Fibroblast of mammary gland (primary cell): ENCODE results near the gene ENKUR.

ENCODE experiments used
- DNase-seq: peaks from one replicate; pipeline ENCODE4 v3.0.0-alpha.2; 2010; ENCODE audit warnings: low read depth
- H3K4me3 ChIP-seq: 2 replicates; pipeline ENCODE4 v1.5.1; 2011; ENCODE audit warnings: low read depth, mild to moderate bottlenecking, low read length, moderate library complexity; ENCODE audit not compliant: control insufficient read depth
- TF ChIP-seq, protein P1 (sequence below): conservative IDR thresholded peaks from 2 replicates; pipeline ENCODE4 v1.5.1; 2011; ENCODE audit warnings: low read depth, low read length, inconsistent platforms; ENCODE audit not compliant: control insufficient read depth, insufficient read depth

ENKUR gene

DNA sequence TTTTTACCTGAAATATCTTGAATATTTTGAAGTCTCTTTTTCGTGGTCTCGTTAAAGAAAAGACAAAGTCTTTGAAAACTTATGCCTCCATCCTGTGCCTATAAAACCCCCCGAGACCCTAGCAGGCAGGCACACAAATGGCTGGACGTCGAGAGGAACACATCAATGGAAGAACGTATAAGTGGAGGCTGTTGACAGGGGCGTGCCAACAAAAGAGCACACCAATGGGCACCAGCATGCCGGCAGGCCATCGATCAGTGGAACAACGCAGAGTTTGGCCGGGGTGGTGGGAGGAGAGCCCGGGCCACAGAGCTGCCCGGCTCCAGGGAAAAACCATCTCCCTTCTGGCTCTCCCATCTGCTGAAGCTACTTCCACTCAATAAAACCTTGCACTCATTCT lies 24.7 kb downstream of the ENKUR start:
- no peak overlapping the region for H3K4me3 ChIP-seq
- TF ChIP-seq, protein P1, sequence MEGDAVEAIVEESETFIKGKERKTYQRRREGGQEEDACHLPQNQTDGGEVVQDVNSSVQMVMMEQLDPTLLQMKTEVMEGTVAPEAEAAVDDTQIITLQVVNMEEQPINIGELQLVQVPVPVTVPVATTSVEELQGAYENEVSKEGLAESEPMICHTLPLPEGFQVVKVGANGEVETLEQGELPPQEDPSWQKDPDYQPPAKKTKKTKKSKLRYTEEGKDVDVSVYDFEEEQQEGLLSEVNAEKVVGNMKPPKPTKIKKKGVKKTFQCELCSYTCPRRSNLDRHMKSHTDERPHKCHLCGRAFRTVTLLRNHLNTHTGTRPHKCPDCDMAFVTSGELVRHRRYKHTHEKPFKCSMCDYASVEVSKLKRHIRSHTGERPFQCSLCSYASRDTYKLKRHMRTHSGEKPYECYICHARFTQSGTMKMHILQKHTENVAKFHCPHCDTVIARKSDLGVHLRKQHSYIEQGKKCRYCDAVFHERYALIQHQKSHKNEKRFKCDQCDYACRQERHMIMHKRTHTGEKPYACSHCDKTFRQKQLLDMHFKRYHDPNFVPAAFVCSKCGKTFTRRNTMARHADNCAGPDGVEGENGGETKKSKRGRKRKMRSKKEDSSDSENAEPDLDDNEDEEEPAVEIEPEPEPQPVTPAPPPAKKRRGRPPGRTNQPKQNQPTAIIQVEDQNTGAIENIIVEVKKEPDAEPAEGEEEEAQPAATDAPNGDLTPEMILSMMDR = no peak
- DNase-seq = no peak

DNA sequence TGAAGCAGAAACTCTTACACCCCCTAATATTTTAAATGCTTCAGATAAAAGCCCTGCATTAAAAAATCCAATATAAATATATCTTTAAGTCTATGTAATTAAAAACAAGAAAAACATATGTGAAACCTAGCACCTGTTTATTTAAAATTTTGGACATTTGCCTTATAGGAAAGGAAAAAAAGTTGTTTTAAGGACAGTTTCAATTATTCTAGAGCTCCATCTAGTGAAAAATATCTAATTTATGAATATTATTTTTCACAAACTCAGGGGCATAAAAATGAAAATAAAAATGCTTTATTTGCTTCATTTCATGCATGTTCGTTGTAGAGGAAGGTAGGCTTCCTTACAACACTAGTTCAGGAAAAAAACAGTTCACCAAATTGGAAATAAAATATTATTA lies 26.1 kb downstream of the ENKUR start:
- TF ChIP-seq, protein P1 = peak; percentile 20
- H3K4me3 ChIP-seq = no peak overlapping the region
- no peak for DNase-seq

DNA sequence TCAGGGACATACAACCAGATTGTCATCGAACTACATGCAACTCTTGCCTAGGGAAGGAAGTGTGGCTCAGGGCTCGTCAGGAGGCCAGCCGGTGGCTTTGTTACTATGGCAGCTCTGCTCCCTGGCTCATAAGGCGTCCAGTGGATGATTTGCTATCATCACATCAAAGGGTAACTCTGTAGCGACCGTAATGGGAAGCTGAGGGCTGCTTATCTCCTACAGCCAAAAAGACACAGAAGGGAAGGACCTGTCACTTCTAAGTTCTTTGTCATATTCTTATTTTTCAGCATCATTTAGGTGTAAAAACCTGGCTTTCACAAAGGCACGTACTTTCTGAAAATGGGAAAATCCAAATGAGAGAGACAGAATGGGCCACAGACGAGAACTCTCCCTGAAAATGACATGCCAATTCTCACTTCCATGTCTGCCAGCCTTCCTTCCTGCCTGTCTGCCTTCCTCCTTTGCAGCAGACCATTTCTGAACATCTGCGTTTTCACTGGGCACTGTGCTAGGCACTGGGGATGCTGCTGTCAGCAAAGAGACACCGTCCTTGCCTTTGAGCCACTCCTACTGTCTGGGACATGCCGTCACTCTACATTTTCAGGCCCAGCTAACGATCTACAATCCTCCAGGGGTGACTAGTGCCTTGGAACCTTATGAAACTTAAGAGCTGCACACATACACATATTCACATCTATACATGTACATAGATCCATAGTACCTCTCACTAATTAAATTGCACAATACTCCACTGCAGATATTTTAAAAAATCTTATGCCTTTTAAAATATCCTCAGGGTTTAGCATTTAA lies 26.9 kb downstream of the ENKUR start:
- H3K4me3 ChIP-seq = no peak overlapping the region
- DNase-seq = no peak
- TF ChIP-seq, protein P1 = no peak

DNA sequence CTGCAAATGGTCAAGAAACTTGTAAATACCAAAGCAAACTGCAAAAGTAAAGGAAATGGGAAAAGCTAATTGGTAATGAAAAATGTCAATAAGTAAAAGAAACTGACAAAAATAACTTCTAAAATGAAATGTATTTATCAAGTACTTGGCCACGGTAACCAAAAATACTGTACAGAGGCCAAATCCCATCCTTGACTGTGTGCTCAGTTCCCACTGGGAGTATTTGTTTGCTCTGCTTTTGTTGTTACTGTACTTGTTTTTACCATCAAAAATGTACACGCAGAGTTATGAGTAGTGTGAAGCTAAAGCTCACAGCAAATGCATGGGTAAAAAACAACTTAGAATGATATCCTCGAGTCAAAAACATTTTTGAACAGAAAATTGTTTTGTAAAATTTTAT lies 31.1 kb downstream of the ENKUR start:
- TF ChIP-seq, protein P1 = no peak
- DNase-seq = peak; percentile 32
- H3K4me3 ChIP-seq = no peak overlapping the region

DNA sequence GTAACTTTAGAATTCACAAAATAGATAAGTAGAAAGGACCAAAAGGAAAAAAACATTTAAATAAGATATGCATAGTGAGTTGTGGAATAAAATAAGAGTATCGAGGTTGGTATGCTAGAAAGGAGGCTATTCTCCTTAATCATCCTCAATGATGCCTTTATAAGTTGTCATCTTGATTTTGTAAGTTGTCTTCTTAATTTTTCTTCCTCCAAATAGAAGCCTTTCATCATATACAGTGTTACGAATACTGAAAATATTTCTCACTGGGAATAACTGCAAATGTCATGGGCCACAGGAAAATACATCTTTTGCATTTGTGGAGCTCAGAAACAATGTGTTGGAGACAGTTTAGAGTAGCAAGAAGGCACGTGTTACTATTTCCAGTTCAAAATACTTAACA lies 32.0 kb downstream of the ENKUR start:
- peak; percentile 32 for DNase-seq
- no peak overlapping the region for H3K4me3 ChIP-seq
- TF ChIP-seq, protein P1 = no peak

DNA sequence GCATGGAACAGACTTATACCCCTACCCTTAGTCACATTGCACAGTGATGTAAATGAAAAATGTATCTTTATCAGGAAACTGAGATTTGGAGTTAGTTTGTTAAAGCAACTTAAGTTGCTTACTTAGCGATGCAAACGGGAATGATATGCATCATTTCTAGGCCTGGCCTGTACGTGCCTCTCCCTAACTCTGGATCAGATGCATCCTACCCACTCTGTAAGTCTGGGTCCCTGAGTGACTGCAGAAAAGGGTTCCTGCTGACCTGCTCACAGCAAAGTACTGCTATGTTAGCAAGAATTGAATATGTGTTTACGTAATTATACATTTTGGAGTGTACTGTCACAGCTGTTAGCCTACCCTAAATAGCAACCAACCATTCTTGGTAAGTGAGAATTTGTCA lies 32.8 kb downstream of the ENKUR start:
- TF ChIP-seq, protein P1 = no peak
- no peak for DNase-seq
- H3K4me3 ChIP-seq = no peak overlapping the region
